GM12873 (cell line): Measurements from ENCODE around the gene CPA2.

Source experiments
- TF ChIP-seq, protein P1 (sequence below): IDR thresholded peaks from 2 replicates; pipeline ENCODE4 v1.5.1; 2012; ENCODE audit warnings: low read depth, mild to moderate bottlenecking, moderate library complexity, low read length, control low read depth; ENCODE audit not compliant: insufficient read depth; ENCODE audit errors: missing control alignments

CPA2 gene

GRCh38 chr7:130274983-130275591 lies 8.4 kb downstream of the CPA2 start:
- TF ChIP-seq, protein P1, sequence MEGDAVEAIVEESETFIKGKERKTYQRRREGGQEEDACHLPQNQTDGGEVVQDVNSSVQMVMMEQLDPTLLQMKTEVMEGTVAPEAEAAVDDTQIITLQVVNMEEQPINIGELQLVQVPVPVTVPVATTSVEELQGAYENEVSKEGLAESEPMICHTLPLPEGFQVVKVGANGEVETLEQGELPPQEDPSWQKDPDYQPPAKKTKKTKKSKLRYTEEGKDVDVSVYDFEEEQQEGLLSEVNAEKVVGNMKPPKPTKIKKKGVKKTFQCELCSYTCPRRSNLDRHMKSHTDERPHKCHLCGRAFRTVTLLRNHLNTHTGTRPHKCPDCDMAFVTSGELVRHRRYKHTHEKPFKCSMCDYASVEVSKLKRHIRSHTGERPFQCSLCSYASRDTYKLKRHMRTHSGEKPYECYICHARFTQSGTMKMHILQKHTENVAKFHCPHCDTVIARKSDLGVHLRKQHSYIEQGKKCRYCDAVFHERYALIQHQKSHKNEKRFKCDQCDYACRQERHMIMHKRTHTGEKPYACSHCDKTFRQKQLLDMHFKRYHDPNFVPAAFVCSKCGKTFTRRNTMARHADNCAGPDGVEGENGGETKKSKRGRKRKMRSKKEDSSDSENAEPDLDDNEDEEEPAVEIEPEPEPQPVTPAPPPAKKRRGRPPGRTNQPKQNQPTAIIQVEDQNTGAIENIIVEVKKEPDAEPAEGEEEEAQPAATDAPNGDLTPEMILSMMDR: no peak

DNA sequence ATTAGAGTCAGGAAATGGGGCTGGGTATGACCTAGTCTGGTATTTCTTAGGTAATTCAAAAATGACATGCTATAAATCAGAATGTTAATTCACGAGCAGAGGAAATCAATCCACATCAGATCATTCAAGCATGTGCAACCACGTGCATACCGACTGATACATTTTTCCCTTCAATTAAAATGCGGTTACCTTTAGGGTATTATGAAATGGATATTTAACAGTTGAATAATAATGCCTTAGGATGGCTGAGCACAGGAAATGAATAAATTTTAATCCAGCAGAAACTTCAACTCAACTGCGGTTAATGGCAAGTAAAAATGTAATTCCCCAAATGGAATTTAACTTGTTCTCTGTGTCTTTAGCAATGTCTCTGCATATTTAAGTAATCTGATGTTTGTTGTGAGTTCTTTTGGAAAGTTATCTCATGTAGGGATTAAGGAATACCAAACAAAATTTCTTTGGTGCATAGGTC lies 9.2 kb downstream of the CPA2 start:
- TF ChIP-seq, protein P1: no peak

DNA sequence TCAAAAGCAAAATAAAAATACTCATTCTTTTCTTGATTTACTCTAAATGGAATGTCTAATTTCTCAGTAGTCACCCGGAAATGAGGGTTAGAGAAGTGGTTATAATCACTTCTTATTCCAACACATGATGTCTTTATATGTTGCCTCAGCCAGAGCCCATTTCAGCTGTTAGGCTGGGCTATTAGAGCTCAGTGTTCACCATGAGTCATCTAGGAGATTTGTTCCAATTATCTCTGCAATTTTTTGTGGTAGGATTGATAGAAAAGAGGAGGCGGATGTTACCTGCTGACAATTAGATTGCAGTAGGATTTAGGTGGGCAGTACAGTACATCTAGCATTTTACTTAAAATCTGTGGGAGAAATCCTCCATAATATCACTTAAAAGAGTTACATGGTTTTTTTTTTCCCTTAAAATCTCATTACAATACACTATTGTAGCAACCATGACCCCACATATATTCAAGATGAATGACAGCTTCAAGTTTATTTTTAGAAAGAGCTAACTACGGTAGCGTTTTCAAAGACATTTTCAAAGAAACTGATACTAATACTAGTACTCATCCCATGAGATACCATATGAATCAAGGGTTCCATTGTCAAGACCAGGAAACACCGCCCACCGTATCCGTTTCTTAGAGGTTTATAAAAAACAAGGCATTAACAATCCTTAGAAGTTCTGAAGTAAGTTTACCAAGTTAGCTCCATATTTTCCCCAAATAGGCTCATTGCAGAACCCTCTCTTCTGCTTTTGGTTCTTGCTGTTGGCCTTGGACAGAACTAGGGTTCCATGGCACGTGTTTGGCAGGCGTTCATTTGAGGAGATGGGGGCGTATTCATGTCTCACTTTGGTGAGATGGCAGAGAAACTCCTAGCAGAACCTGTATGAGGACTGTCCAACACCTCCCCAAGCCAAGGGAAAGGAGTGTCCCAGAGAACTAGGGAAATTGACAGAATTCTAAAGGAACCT lies 10.4 kb downstream of the CPA2 start:
- TF ChIP-seq, protein P1: no peak

GRCh38 chr7:130277763-130278643 lies 11.3 kb downstream of the CPA2 start:
- TF ChIP-seq, protein P1: no peak

GRCh38 chr7:130278860-130279259 lies 12.2 kb downstream of the CPA2 start:
- TF ChIP-seq, protein P1: no peak

DNA sequence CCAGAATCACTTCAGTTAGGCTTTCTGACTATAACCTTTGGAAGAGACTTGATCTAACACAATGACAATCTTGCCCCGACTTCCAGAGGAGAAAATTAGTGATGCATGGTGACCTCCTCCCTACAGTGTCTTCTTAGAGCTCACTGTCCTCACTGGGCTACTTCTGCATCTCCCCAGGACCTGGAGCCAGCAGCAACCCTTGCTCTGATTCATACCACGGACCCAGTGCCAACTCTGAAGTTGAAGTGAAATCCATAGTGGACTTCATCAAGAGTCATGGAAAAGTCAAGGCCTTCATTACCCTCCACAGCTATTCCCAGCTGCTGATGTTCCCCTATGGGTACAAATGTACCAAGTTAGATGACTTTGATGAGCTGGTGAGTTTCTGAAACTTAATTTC lies 12.6 kb downstream of the CPA2 start:
- TF ChIP-seq, protein P1: no peak
